ENCODE data around the gene CNTN4.

Gene CNTN4

DNA sequence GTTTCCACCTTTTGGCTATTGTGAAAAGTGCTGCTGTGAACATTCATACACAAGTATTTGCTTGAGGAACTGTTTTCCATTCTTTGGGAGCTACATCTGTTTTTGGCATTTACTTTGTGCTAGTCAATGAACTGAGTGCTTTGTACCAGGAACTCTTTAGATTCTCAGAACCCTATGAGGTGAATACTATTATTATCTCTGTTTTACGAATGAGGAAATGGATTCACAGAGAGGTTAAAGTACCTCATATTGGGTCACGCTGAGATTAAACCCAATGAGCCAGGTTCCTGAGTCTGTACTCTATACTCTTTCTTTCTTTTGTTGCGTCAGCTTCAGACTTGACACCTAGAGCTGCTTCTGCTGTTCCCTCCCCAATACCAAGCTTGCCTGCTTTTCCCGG, 358.1 kb downstream of the CNTN4 start:
- TF ChIP-seq, protein P1, sequence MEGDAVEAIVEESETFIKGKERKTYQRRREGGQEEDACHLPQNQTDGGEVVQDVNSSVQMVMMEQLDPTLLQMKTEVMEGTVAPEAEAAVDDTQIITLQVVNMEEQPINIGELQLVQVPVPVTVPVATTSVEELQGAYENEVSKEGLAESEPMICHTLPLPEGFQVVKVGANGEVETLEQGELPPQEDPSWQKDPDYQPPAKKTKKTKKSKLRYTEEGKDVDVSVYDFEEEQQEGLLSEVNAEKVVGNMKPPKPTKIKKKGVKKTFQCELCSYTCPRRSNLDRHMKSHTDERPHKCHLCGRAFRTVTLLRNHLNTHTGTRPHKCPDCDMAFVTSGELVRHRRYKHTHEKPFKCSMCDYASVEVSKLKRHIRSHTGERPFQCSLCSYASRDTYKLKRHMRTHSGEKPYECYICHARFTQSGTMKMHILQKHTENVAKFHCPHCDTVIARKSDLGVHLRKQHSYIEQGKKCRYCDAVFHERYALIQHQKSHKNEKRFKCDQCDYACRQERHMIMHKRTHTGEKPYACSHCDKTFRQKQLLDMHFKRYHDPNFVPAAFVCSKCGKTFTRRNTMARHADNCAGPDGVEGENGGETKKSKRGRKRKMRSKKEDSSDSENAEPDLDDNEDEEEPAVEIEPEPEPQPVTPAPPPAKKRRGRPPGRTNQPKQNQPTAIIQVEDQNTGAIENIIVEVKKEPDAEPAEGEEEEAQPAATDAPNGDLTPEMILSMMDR (conservative IDR thresholded peaks at IDR 0.05; ENCODE audit: low read depth, low read length): no peak
- DNase-seq (ENCODE audit: low read depth): no peak
- H3K4me3 ChIP-seq (ENCODE audit: low read depth, low read length): no peak overlapping the region

DNA sequence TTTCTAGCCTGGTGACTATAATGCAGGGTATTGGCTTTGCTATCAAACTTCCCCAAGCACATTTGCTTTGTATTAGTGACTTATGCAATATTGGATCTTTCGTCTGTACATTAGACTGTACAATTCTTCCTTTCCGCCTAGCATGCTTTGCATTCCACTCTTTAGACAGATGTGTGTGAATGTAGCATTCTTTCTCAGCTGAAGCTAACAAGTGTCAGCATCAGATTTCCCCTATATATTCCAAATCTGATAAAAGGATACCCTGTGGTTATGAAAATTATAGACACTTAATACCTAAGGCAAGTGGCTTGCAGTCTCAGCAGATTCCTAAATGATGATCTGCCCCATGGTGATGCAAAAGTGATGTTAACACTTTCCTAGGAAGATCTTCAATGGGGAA, 360.1 kb downstream of the CNTN4 start:
- TF ChIP-seq, protein P1 (conservative IDR thresholded peaks at IDR 0.05; ENCODE audit: low read depth, low read length): no peak
- DNase-seq (ENCODE audit: low read depth): no peak
- H3K4me3 ChIP-seq (ENCODE audit: low read depth, low read length): no peak overlapping the region

DNA sequence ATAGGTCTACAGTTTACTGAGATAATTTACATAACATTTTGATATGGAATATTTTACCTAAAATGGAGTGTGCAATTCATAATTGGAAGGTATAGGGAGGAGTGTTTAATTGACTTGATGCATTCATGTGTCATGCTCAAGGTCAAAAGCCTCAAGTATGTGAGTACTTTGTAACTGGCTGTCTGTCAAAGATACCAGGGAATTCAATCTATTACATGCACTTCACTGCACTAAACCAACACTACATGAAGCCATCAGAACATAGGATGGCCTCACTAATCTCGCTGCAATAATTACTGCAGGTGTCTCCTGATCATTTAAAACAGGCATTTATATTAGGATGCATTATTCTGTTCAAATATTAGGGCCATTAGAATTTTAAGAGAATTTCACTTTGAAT, 367.2 kb downstream of the CNTN4 start:
- TF ChIP-seq, protein P1 (conservative IDR thresholded peaks at IDR 0.05; ENCODE audit: low read depth, low read length): no peak
- no peak overlapping the region for H3K4me3 ChIP-seq (ENCODE audit: low read depth, low read length)
- no peak for DNase-seq (ENCODE audit: low read depth)

DNA sequence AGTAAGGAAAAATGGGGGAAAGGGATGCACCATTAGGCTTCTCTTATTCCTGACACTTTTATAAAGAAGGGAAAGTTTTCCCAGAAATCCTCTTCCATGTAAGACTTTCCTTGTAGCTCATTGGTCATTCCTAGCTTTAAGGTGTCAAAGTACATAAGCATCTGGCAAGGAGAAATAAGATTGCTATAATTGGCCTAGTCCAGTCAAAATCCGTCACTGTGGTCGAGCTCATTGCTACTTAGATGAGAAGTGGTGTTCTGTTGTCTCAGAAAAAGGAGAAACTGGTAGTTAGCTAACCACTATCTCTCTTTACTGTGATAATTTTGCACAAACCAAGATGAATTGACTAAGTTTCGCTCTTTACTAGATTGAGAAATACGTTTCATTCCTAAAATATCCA, 370.1 kb downstream of the CNTN4 start:
- DNase-seq (ENCODE audit: low read depth): no peak
- TF ChIP-seq, protein P1 (conservative IDR thresholded peaks at IDR 0.05; ENCODE audit: low read depth, low read length): no peak

DNA sequence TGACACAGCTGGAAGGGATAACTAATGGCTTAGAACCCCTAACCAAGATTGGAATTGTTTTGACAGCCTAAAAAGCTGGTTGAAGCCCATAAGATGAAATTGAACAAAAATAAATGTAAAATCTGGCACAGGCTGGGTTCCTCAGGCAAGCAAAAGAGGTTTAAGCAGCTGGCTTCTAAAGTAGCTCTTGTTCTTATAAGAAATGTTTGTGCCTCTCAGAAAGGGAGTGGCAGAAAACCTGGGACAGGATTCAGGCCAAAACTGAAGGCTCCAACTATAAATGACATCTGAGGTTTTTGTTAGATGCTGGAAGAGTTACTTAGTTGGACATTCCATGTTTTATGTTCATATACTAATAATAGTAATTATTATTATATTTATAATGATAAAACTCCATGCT, 378.3 kb downstream of the CNTN4 start:
- no peak overlapping the region for H3K4me3 ChIP-seq (ENCODE audit: low read depth, low read length)
- no peak for DNase-seq (ENCODE audit: low read depth)
- TF ChIP-seq, protein P1 (conservative IDR thresholded peaks at IDR 0.05; ENCODE audit: low read depth, low read length): no peak

More for the DNA sequence above, 370.1 kb downstream of the CNTN4 start:
- no peak overlapping the region for H3K4me3 ChIP-seq (ENCODE audit: low read depth, low read length)

DNA sequence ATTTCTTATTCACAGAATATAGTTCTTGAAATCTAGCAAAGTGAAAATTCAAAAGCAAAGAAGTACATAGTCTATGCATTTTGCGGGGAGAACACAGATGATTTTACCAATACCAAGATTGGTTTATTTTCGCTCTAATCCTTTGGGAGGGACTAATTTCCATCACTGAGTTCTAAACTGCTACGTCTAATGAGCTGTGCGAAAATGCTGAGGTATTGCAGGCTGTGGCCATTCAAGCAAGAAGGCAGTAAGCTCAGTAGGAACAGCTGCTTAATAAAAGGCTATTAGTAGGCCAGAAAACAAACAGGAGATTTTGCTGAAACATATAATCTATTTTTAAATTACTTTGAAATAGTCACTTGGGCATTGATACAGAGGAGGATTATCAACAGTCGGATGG, 379.0 kb downstream of the CNTN4 start:
- TF ChIP-seq, protein P1 (conservative IDR thresholded peaks at IDR 0.05; ENCODE audit: low read depth, low read length): no peak
- DNase-seq (ENCODE audit: low read depth): no peak

DNA sequence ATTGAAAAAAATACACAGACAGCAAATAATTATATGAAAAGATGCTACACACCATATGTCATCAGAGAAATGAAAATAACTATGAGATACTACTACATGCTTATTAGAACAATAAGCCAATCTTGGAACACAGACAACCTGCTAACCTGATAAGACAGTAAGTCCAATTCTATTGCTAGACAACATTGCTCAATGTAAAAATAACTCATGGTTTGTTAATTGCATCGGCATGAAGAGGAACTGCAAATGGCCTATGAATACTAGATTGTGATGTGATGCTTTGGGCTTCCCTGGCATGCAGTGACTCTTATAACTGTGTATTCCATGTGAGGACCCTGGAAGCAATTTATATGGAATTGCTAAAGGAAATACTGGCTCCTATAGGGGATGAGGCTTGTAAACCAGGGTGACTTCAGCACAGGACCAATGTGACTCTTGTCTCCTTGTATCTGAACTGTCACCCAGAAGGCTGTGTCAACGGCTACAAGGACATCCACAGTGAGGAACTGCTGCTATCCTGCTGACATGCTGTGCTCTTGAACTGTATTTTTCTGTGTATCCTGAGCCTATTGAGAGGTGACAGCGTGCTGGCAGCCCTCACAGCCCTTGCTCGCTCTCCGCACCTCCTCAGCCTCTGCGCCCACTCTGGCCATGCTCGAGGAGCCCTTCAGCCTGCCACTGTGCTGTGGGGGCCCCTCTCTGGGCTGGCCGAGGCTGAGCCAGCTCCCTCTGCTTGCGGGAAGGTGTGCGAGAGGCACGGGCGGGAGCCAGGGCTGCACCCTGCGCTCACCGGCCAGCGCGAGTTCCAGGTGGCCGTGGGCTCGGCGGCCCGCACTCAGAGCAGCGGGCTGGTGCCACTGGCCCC, 385.7 kb downstream of the CNTN4 start:
- DNase-seq (ENCODE audit: low read depth): no peak
- H3K4me3 ChIP-seq (ENCODE audit: low read depth, low read length): no peak overlapping the region
- TF ChIP-seq, protein P1 (conservative IDR thresholded peaks at IDR 0.05; ENCODE audit: low read depth, low read length): no peak

More for the DNA sequence above, 379.0 kb downstream of the CNTN4 start:
- H3K4me3 ChIP-seq (ENCODE audit: low read depth, low read length): no peak overlapping the region

Measured in choroid plexus epithelial cell (primary cell).